GM19025 (cell line): ENCODE data around the gene TMEM164.

ENCODE experiments used
- ATAC-seq: cut with Tn5 transposase; IDR thresholded peaks from one replicate; pipeline ENCODE4 v1.9.1; 2021; ENCODE audit warnings: mild to moderate bottlenecking, low read depth, moderate library complexity; ENCODE audit not compliant: unreplicated experiment

Gene TMEM164

GRCh38 chrX:110062919-110063318 is 60.0 kb downstream of the TMEM164 start:
- no peak for ATAC-seq

GRCh38 chrX:110066488-110067225 is 63.7 kb downstream of the TMEM164 start:
- ATAC-seq, result no peak

GRCh38 chrX:110070970-110071369 is 68.1 kb downstream of the TMEM164 start:
- no peak for ATAC-seq

GRCh38 chrX:110081320-110081719 is 78.4 kb downstream of the TMEM164 start:
- ATAC-seq, result no peak

GRCh38 chrX:110081740-110082139 is 78.8 kb downstream of the TMEM164 start:
- no peak for ATAC-seq

GRCh38 chrX:110082161-110082560 is 79.2 kb downstream of the TMEM164 start:
- no peak for ATAC-seq

GRCh38 chrX:110086162-110086915 is 83.4 kb downstream of the TMEM164 start:
- no peak for ATAC-seq

- ATAC-seq, result no peak
Measured at GRCh38 chrX:110086916-110087484, 84.1 kb downstream of the TMEM164 start.

GRCh38 chrX:110087485-110088356 is 84.8 kb downstream of the TMEM164 start:
- no peak for ATAC-seq

- ATAC-seq, result no peak
Measured at GRCh38 chrX:110089656-110090403, 86.9 kb downstream of the TMEM164 start.

- ATAC-seq, result no peak
Measured at GRCh38 chrX:110097920-110098319, 95.0 kb downstream of the TMEM164 start.

- ATAC-seq, result no peak
Measured at GRCh38 chrX:110103344-110103743, 100.4 kb downstream of the TMEM164 start.

- ATAC-seq, result no peak
Measured at GRCh38 chrX:110104078-110104477, 101.2 kb downstream of the TMEM164 start.

- peak; percentile 58 for ATAC-seq
Measured at GRCh38 chrX:110108381-110108821, 105.5 kb downstream of the TMEM164 start.

- no peak for ATAC-seq
Measured at GRCh38 chrX:110114260-110114776, 111.4 kb downstream of the TMEM164 start.

- no peak for ATAC-seq
Measured at GRCh38 chrX:110116066-110116980, 113.4 kb downstream of the TMEM164 start.

GRCh38 chrX:110118530-110118929 is 115.6 kb downstream of the TMEM164 start:
- ATAC-seq, result no peak

GRCh38 chrX:110119480-110119879 is 116.6 kb downstream of the TMEM164 start:
- ATAC-seq, result no peak

- no peak for ATAC-seq
Measured at GRCh38 chrX:110120025-110120424, 117.1 kb downstream of the TMEM164 start.
